ENCODE measurements around the gene GRPEL2.

GRPEL2 gene, protein sequence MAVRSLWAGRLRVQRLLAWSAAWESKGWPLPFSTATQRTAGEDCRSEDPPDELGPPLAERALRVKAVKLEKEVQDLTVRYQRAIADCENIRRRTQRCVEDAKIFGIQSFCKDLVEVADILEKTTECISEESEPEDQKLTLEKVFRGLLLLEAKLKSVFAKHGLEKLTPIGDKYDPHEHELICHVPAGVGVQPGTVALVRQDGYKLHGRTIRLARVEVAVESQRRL

DNA sequence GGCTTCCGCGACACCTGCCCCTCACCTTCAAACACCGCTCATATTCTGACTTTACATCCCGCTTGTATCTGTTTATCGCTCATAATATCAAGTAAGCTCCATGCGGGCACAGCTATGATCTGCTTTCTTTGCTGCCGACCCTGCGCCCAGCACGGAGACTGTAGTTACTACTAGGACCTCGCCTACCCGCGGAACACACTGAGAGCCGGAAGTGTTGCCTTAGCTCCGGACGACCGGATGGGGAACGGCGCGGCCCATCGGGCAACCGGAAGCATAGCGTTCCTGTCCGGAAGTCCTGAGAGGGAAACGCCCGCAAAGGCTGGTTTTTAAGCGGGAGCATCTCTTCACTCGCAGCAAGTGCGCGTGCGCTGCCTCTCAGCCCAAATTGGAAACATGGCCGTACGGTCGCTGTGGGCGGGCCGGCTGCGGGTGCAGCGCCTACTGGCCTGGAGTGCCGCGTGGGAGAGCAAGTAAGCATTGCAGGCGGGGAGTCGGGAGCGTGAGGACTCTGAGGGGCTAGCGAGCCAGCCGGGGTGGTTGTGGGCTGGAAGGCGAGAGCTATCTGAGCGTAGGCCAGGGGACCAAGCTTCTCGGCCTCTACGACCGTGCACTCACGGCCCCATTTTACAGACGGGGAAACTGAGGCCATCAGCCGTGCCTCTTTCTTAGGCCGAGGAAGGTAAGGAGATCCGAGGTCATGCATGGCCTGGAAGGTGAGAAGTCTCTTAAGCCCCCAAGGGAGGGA is at the start of gene GRPEL2:
GRPEL2 (plus strand) TSS at position 353 of the 745 bp plus-strand sequence; CDS start at position 394, 41 bp downstream.
- DNase-seq (ENCODE audit: extremely low read depth in 1 of 2, low read depth in 1 of 2) = peak; percentile 61 to 72

DNA sequence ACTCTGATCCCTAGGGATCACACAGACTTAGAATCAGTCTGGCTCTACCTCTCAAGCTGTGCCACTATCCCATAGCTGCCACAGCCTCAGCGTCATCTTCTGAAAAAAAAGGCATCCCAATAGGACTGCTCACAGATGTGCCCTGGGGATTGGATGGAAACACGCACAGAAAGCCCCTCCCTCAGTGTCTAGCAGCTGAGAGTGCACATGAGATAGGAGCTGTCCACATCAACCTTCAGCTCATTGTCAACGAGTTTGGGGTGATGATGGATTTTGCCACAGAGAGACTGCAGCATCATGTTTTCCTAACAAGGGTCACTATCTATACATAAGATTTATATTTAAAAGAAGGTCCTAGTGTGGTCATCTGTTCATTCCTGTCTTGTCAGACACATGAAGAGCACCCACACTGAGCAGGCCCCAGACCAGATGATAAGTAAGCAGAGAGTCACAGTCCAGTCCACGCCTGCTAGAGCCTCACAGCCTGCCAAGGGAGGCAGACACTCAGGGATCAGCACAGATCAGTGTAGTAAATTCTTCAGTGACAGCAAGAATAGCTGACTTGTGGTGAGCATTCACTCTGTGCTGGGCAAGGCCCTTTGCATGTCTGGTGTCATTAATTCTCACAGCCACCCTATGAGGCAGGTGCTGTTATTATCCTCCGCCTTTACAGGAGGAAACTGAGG is 47.8 kb upstream of the GRPEL2 start:
- no peak for DNase-seq (ENCODE audit: extremely low read depth in 1 of 2, low read depth in 1 of 2)

DNA sequence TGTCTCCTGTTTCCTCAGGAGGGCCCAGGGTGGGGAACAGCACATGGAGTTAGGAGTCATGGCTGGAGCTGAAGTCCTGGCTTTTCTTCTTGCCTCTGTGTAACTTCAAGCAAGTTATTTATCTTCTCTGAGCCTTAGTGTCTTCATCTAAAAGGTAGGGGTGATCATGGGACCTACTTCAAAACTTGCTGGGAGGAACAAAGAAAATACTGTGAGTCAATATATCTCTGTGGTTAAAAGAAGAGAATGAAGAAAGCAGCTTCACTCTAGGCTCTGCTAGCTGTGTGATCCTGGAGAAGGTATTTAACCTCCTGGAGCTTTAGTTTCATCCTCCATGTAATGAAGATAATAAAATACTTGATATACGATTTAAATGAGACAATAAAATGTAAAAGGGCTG is 47.1 kb upstream of the GRPEL2 start:
- no peak for DNase-seq (ENCODE audit: extremely low read depth in 1 of 2, low read depth in 1 of 2)

DNA sequence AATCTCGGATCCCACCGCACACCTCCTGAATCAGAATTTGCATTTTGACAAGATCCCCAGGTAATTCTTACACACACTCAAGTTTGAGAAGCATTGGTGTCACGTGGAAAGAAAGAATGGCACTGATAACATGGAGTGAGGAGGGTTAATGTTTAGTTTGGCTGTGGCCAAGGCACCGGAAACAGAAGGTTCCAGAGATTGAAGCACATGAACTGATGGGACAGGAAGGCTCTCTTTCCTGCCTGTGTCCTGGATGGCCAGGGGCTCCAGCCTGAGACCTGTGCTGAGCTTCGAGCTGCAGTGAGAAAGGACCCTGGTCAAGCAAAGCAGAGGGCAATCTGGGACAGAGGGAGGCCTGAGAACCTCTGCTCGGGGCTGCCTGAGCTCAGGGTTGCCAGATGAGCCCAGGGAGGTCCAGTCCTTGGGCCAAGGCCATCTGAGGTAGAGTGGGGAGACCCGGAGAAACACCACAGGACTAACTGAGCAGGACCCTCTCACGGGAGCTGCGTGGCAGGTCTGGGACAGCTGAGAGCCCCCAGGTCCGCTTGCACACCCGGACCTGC is 46.4 kb upstream of the GRPEL2 start:
- no peak for DNase-seq (ENCODE audit: extremely low read depth in 1 of 2, low read depth in 1 of 2)

DNA sequence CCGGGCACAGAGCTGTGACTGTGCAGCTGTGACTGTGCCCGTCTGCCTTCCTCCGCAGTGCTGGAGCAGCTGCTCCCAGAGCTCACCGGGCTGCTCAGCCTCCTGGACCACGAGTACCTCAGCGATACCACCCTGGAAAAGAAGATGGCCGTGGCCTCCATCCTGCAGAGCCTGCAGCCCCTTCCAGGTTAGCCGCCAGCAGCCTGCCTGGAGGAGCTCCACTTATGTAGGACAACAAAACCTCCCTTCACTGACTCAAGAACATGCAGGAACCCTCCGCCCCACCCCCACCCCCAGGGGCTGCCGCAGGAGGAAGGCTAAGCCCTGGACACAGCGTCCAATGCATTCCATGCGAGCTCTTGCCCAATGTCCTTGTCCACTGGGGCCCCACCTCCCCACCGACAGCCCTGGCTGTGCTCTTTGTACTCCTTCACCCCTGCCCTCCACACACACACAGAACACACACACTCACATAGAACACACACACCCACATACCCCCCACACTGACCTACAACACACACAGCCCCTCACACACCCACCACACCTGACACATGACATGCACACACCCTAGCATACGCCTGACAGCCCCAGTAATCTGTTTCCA is 45.7 kb upstream of the GRPEL2 start:
- no peak for DNase-seq (ENCODE audit: extremely low read depth in 1 of 2, low read depth in 1 of 2)

DNA sequence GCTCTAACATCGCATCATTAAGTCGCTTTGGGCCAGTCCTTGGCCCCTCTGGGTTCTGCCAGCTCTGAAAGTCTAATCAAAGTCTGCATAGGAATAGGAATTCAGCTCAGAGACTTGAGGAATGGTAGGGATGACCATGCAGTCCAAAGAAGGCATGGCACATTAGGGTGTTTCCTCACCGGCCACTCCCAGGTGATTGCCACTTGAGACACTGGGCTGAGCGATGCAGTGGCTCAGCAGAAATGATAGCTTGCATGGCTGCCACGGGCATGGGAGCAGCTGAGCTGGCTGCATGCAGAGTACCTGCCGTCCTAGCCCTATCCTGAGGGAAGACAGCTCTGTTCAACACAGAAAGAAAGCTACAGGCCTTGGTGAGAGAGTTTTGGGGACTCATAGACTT is 44.9 kb upstream of the GRPEL2 start:
- no peak for DNase-seq (ENCODE audit: extremely low read depth in 1 of 2, low read depth in 1 of 2)

DNA sequence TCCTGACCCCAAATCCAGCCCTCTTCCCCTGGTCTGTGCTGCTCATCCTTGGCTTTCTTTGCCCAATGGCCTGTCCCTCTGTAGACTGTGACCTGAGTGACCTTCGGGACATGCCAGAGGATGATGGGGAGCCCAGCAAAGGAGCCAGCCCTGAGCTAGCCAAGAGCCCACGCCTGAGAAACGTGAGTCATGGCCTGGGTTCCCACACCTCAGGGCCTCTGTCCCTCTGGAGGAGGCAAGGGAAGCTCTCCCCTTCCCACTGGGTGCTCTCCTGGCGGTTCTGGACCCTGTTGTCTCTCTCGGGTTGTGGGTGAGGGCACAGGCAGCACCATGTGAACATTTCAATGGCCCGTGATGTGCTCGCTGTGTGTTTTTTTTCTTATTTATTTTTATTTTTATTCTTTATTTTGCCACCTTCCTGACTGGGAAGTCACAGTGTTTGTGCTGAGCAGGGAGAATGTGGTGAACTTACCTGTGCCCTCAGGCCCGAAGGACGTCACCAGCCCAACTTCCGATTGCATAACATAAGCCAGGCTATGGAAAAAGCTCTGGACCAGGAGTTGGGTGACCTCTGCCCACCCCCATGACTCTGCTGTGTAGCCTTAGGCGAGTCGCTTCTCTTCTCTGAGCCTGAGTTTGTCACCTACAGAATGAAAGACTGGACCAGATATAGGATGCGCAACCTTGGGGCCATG is 44.1 kb upstream of the GRPEL2 start:
- no peak for DNase-seq (ENCODE audit: extremely low read depth in 1 of 2, low read depth in 1 of 2)

DNA sequence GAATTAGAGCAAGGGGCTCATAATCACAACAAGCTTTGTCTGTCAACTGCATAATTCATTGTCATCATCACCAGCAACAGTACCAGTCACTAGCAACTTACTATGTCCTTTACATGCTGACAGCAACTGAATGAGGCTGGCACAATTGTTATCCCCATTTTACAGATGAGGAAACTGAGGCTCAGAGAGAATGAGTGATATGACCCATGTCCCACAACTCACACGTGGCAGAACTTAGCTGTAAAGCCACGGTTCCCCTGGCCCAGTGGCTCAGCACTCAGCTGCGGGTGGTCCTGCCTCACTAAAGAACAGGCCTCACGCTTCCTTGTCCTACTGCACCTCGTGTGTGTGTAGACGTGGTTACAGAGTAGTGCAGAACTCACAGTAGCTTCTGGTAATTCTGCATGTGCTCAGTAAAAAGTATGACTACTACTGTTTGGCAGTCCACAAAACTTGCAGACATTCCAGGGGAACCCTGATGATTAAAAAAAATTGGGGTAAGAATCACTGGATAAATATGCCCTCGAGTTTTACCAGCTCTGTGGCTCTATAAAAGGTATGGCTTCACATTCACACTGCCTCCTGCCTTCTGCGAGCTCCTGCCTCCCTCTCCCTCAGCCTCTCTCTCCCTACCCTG is 43.4 kb upstream of the GRPEL2 start:
- no peak for DNase-seq (ENCODE audit: extremely low read depth in 1 of 2, low read depth in 1 of 2)

DNA sequence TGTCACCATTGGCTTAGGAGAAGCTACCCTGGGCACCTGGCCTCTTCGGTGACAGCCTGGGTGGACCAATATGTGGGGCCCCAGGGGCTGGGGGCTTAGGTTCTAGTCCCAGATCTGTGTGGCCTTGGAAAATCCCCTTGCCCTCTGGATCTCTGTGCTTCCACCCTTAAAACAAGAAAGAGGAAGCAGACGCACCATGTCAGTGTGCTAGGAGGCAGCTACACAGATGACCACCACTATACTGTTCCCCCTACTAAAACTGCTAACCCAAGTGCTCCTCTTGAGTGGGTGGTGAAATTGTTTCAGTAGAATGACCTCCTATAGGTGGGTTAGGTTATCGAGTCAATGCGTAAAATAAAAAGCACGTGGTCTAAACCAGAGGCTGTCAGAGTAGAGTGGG is 42.7 kb upstream of the GRPEL2 start:
- no peak for DNase-seq (ENCODE audit: extremely low read depth in 1 of 2, low read depth in 1 of 2)

DNA sequence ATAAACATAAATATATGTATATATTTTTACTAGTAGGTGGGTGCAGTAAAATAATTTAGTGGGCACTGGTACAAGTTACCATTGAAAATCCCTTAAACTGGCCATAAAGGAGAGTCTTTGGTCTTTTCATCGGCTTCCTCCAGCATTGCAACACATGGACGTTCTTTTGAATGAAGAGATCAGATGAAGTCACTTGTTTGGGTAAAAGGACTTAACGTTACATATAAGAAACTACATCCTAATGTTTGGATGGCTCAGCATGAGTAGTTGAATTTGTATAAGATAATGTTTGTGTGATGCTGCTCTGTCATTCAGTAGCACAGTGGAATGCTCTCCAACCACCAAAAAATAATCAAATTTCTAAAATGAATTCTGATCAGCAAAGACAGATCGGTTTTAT is 42.1 kb upstream of the GRPEL2 start:
- DNase-seq (ENCODE audit: extremely low read depth in 1 of 2, low read depth in 1 of 2) = no peak

DNA sequence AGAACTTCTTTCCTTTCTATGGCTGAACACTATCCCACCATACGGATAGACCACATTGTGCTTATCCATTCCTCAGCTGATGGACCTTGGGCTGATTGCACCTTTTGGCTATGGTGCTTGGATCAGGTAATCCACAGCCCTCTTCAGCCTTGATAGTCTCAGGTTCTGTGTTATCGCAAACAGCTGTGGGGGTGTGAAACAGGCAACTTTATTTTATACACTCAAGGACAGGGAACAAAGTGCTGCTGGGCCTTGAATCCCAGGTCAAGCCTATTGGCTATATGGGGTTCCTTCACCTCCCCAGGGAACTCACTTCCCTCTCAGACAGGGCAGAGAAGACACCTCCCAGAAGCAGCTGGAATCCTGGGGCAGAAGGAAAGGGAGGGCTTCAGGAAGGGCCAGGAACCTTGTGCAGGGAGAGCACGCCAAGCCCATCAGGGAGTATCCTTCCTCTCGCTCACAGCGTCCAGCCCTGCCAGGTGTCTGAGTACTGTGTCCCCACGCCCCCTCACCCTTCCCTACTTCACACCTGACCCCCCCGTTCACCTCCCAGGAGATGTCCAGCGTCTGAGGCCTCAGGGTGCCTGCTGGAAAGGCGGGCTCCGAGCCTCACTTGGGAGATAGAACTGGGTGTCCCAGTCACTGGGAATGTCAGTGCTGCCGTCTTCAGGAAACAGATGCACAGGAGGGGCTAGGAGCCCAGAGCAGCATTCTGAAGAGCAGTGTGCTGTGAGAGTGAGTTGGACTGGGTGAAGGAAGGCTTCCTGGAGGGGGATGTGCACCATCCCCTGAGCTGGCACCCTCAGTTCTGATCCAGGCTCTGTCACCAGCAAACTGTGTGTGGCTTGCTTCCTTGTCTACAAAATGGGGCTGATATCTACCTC is 40.9 kb upstream of the GRPEL2 start:
- DNase-seq (ENCODE audit: extremely low read depth in 1 of 2, low read depth in 1 of 2) = no peak

DNA sequence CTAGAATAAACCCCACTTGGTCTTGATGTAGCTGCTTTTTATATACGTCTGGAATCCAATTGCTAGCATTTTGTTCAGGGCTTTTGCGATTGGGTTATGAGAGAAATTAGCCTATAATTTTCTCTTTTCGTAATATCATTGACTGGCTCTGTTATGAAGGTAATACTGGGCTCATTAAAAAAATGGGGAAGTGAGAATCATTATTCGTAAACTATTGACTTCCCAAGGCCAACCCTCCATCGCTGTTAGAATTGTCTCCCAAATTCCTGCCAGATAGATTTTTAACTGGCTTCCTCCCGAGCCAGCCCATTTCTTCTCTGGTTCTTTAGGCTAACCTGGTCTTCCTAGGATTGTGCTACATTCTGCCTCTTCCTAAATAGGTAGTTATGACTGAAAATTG is 35.9 kb upstream of the GRPEL2 start:
- no peak for DNase-seq (ENCODE audit: extremely low read depth in 1 of 2, low read depth in 1 of 2)

DNA sequence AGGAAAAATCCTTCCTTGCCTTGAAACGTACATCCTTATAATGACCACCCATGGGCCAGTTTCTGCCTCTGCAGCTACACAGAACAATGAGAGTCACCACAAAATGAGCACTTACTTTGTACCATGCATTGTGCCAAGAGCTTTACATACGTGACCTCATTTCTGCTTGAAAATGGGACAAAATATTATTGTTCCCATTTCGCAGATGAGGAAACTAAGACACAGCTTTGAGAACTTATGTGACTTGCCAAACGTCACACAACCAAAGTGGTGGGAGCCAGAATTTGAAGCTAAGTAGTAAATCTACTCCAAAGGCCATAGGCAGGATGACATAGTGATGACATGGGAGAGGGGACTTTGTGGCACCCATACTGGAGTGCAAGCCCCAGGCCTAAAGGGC is 34.8 kb upstream of the GRPEL2 start:
- no peak for DNase-seq (ENCODE audit: extremely low read depth in 1 of 2, low read depth in 1 of 2)

DNA sequence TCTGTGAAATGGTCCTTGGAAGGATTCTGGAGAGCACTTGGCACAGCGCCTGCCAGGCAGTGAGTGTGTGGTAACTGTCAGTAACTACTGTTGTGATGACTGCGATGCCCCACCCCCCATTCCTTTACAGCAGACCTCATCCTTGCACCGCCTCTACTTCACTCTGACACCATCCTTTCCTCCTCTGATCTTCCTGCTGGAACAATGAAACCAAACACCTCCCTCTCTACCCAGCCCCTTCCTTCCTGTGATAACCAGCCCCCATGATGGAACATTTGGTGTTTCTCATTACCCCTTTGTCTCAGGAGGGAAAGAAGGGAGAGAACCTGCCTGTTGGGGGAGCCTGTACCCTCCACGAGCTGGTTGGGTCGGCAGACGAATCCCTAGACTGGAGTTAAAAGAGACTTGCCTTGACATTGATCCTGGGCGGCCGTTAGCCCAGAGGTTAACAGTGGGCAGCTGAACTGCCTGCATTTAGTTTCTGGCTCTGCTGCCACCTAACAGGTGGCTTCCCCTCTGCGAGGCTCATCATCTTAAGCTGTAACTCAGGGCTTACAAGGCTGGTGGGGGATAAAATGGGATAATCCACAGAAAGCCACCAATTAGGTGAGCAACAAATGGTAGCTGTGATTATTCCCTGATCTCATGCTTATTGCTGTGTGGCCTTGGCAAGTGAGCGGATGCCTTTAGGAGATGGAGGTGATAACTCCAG is 34.2 kb upstream of the GRPEL2 start:
- DNase-seq (ENCODE audit: extremely low read depth in 1 of 2, low read depth in 1 of 2) = no peak

DNA sequence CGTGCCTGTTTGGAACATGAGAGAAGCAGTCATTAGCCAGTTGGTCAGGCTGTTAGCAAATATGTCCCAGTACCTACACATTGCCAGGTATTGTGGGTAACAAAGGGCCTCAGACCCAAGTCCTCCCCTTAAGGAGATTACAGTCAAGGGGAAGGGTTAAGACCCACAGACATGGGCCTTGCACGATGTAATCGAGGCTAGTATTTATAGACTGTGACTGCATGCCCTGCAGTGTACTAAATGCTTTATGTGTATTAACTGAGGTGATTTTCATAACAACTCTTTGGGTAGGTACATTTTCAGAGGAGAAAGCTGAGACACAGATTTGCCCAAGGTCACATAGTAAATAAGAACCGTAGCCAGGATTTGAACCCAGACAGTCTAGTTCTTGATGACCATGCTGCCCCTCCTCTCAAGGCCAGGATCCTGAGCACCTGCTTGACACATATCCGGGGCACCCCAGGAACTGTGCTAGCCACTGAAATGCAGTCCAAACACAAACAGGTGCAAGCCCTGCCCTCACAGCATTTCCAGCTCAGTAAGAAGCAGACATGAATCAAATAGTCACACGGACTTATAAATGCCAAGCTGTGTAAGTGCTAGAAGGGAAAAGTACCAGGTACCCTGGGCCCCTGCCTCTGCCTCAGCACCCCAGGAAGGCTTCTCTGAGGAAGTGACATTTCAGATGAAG is 32.0 kb upstream of the GRPEL2 start:
- DNase-seq (ENCODE audit: extremely low read depth in 1 of 2, low read depth in 1 of 2) = no peak

DNA sequence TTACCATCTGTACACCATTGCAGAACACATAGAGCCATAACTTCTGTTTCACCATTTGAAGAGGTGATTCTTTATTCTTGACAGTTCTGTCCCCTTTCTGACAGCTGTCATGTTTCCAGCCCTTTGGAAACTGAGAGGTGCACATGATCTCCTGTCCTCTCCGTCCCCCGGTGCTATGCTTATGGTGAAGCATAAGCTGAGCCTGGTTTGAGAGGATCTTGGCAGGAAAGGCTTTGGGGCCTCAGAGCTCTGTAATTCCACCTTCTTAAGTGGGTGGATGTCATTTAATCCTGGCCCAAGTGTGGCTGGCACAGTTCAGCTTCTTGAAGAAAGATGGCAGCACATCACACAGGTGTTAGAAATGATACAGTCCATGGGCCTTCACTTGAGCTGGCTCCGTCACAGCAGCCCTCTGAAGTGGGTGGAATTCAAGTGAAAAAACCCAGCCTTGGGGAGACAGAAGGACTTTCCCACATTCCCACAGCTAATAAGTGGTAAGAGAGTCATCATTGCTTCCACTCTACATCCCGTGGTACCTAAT is 30.7 kb upstream of the GRPEL2 start:
- DNase-seq (ENCODE audit: extremely low read depth in 1 of 2, low read depth in 1 of 2) = no peak

DNA sequence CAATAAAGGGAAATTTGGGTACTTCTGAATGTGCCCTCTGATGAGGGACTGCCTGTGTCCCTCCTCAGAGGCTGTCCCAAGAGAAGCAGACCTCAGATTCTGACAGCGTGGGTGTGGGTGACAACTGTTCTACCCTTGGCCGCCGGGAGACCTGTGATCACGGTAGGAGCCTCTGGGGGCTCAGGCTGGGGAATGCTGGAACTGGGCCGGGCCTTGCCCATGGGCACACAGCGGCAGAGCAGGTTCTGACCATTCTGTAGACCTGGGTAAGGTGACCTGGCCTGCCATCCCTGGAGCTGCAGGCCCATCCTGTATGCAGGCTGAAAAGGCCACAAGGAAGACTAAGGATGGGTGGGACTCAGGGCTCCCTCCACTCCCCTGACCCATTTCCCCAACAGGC is 29.5 kb upstream of the GRPEL2 start:
- DNase-seq (ENCODE audit: extremely low read depth in 1 of 2, low read depth in 1 of 2) = no peak

All from activated CD8-positive, alpha-beta memory T cell treated with anti-CD3 and anti-CD28 coated beads for 1 hour (primary cell).